HUES48 (cell line): ENCODE results near the gene PSMA3.
"Not testable (repeated sequence)": the region's sequence is repeated elsewhere in the genome, so short reads cannot be mapped to it uniquely, and the experiment has no call there.

Experiments used
- H3K27ac ChIP-seq: one replicate; pipeline ENCODE4 v1.7.0; 2013; ENCODE audit warnings: low read depth, low read length, inconsistent platforms
- H3K27me3 ChIP-seq: 2 replicates; pipeline ENCODE4 v1.6.1; 2013; ENCODE audit warnings: mild to moderate bottlenecking, low read length; ENCODE audit not compliant: control insufficient read depth, insufficient read depth
- H3K36me3 ChIP-seq: 2 replicates; pipeline ENCODE4 v1.6.1; 2013; ENCODE audit warnings: low read length; ENCODE audit not compliant: control insufficient read depth, insufficient read depth
- H3K4me1 ChIP-seq: 2 replicates; pipeline ENCODE4 v1.6.1; 2013; ENCODE audit warnings: mild to moderate bottlenecking, low read length; ENCODE audit not compliant: control insufficient read depth, insufficient read depth
- H3K4me3 ChIP-seq: 2 replicates; pipeline ENCODE4 v1.5.1; 2013; ENCODE audit warnings: mild to moderate bottlenecking, low read depth, low read length
- H3K9ac ChIP-seq: 2 replicates; pipeline ENCODE4 v1.6.1; 2013; ENCODE audit warnings: mild to moderate bottlenecking, low read depth, low read length, moderate library complexity
- H3K9me3 ChIP-seq: 2 replicates; pipeline ENCODE4 v1.6.1; 2013; ENCODE audit warnings: low read length; ENCODE audit not compliant: control insufficient read depth, insufficient read depth

PSMA3 gene

GRCh38 chr14:58238252-58239243 lies 6.1 kb upstream of the PSMA3 start:
- no peaks in the 10 kb centered on the region; the same call in 1 of the 2 replicates for H3K36me3 ChIP-seq
- no peaks in the 10 kb centered on the region for H3K27me3 ChIP-seq
- peaks cover 16% of the 10 kb centered on the region for H3K4me1 ChIP-seq
- H3K4me3 ChIP-seq: peak overlapping the region; percentile 92
- H3K9me3 ChIP-seq: no peaks in the 10 kb centered on the region
- H3K27ac ChIP-seq: peak overlapping the region; percentile 34
- H3K9ac ChIP-seq: no peak overlapping the region

GRCh38 chr14:58239244-58240195 lies 5.1 kb upstream of the PSMA3 start:
- H3K27ac ChIP-seq: peak overlapping the region; percentile 34
- H3K27me3 ChIP-seq: no peaks in the 10 kb centered on the region
- peaks cover 20% of the 10 kb centered on the region for H3K4me1 ChIP-seq
- peak overlapping the region; percentile 92 for H3K4me3 ChIP-seq
- H3K9me3 ChIP-seq: no peaks in the 10 kb centered on the region
- H3K9ac ChIP-seq: peak overlapping the region; percentile 39; the same call in 1 of the 2 replicates
- H3K36me3 ChIP-seq: no peaks in the 10 kb centered on the region

- H3K4me3 ChIP-seq: peak overlapping the region; percentile 82
- peaks cover 11% of the 10 kb centered on the region for H3K4me1 ChIP-seq
- peaks cover 18% of the 10 kb centered on the region for H3K36me3 ChIP-seq
- H3K9ac ChIP-seq: peak overlapping the region; percentile 81
- no peaks in the 10 kb centered on the region for H3K27me3 ChIP-seq
- H3K27ac ChIP-seq: peak overlapping the region; percentile 62
- no peaks in the 10 kb centered on the region for H3K9me3 ChIP-seq
Observed at GRCh38 chr14:58243790-58244555, 670 bp upstream of the PSMA3 start.

GRCh38 chr14:58245562-58245961 lies 919 bp downstream of the PSMA3 start:
- Histone ChIP-seq H3K4me1 (peaks cover 6% of the 10 kb centered on the region; the same call in 1 of the 2 replicates), H3K27me3 (no peaks in the 10 kb centered on the region), H3K27ac (peak overlapping the region; percentile 98), H3K9ac (peak overlapping the region; percentile 93), H3K36me3 (peaks cover 31% of the 10 kb centered on the region), H3K9me3 (no peaks in the 10 kb centered on the region), H3K4me3 (peak overlapping the region; percentile 82)

DNA sequence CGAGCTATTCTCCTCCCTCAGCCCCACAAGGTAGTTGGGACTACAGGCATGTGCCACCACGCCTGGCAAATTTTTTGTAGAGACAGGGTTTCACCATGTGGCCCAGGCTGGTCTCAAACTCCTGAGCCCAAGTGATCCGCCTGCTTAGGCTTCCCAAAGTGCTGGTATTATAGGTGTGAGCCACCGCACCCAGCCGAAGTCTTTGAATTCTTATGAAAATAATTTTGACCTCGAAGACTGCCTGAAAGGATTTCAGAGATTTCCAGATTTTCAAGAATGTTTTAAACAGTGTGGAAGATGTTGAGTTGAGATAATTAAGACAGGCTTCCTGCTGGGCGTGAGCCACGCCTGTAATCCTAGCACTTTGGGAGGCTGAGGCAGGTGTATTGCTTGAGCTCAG lies 5.0 kb downstream of the PSMA3 start:
- peaks cover 70% of the 10 kb centered on the region for H3K36me3 ChIP-seq
- H3K4me1 ChIP-seq: no peaks in the 10 kb centered on the region
- H3K27ac ChIP-seq: no peak overlapping the region

GRCh38 chr14:58258156-58258555 lies 13.5 kb downstream of the PSMA3 start:
- Histone ChIP-seq H3K9ac (no peak overlapping the region), H3K4me1 (no peaks in the 10 kb centered on the region), H3K36me3 (peaks cover 91% of the 10 kb centered on the region), H3K27ac (no peak overlapping the region), H3K27me3 (no peaks in the 10 kb centered on the region), H3K4me3 (no peak overlapping the region), H3K9me3 (no peaks in the 10 kb centered on the region)

More for the DNA sequence above, 5.0 kb downstream of the PSMA3 start:
- Histone ChIP-seq H3K9me3 (no peaks in the 10 kb centered on the region), H3K4me3 (no peak overlapping the region), H3K9ac (no peak overlapping the region), H3K27me3 (no peaks in the 10 kb centered on the region)

GRCh38 chr14:58262005-58262404 lies 17.4 kb downstream of the PSMA3 start:
- H3K9me3 ChIP-seq, H3K9ac ChIP-seq, H3K27me3 ChIP-seq, H3K4me3 ChIP-seq, H3K4me1 ChIP-seq, H3K27ac ChIP-seq: not testable (repeated sequence)
- H3K36me3 ChIP-seq: peaks cover 98% of the 10 kb centered on the region

GRCh38 chr14:58265401-58265800 lies 20.8 kb downstream of the PSMA3 start:
- Histone ChIP-seq H3K4me3 (no peak overlapping the region), H3K27ac (no peak overlapping the region), H3K4me1 (no peaks in the 10 kb centered on the region), H3K36me3 (peaks cover 100% of the 10 kb centered on the region), H3K9ac (no peak overlapping the region), H3K9me3 (no peaks in the 10 kb centered on the region), H3K27me3 (no peaks in the 10 kb centered on the region)

DNA sequence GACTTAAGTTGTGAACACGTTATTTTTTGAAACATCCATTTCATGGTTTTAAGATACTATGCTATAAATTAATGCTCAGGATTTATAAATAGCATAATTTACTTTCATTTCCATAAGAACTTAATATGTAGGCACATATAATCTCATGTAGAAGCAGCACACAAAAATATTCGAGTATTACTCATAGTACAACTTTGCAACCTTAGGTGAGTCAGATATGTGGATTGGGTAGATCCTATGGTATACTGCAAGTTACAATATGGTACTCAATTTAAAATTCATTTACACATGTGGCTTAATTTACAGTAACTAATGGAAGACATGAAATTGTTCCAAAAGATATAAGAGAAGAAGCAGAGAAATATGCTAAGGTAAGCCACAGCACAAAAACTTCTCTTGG lies 26.0 kb downstream of the PSMA3 start:
- Histone ChIP-seq H3K9me3 (no peaks in the 10 kb centered on the region), H3K9ac (no peak overlapping the region), H3K27ac (no peak overlapping the region), H3K4me1 (no peaks in the 10 kb centered on the region), H3K36me3 (peaks cover 94% of the 10 kb centered on the region), H3K27me3 (no peaks in the 10 kb centered on the region), H3K4me3 (no peak overlapping the region)

- Histone ChIP-seq H3K36me3 (peaks cover 76% of the 10 kb centered on the region), H3K4me1 (no peaks in the 10 kb centered on the region), H3K27ac (peak overlapping the region; percentile 12), H3K9me3 (no peaks in the 10 kb centered on the region), H3K4me3 (no peak overlapping the region), H3K9ac (no peak overlapping the region), H3K27me3 (no peaks in the 10 kb centered on the region)
Observed at GRCh38 chr14:58272588-58273372, 28.1 kb downstream of the PSMA3 start.
